Caco-2 (cell line): Measurements from ENCODE around the gene ZNF611. TPM values are rescaled to one million over a fixed set of nuclear protein-coding genes. Genes with fewer than 3 reads are reported as not detected.
"Not testable (repeated sequence)": the region's sequence is repeated elsewhere in the genome, so short reads cannot be mapped to it uniquely, and the experiment has no call there.

Source experiments
- BruUV-seq: library from RNA; stranded (reverse); fragments of 400-500 nt; replicated peaks from 2 replicates; lab custom pipeline; 2021; lab: Mats Ljungman, UMichigan
- CTCF ChIA-PET: fragments of 300-600 bp; sonication (Branson Sonifier 250); formaldehyde crosslinking; loops from one replicate; lab custom pipeline; 2022; ENCODE audit warnings: antibody characterized with exemption; lab: Charles Lee
- POLR2A ChIA-PET: fragments of 300-600 bp; sonication (Branson Sonifier 250); formaldehyde crosslinking; loops from one replicate; lab custom pipeline; 2022; ENCODE audit warnings: antibody characterized with exemption; lab: Charles Lee
- DNase-seq, 2 experiments: peaks; one replicate each; pipeline versions ENCODE4 v3.0.0 to v3.0.0-alpha.2; 2020 to 2022
- H3K27me3 ChIP-seq: replicated peaks from 2 replicates; pipeline ENCODE4 v1.6.0; 2011; ENCODE audit warnings: low read length; ENCODE audit not compliant: control insufficient read depth, insufficient read depth
- H3K36me3 ChIP-seq: 2 replicates; pipeline ENCODE4 v1.5.1; 2011; ENCODE audit warnings: low read length; ENCODE audit not compliant: control insufficient read depth, insufficient read depth
- H3K4me1 ChIP-seq: fragments of 250-450 bp; sonication (Bioruptor Pico); 2 replicates; pipeline ENCODE4 v1.5.1; 2020; ENCODE audit warnings: mild to moderate bottlenecking
- H3K4me3 ChIP-seq: 2 replicates; pipeline ENCODE4 v1.5.1; 2011; ENCODE audit warnings: low read depth, mild to moderate bottlenecking, control low read depth, low read length
- H3K9me3 ChIP-seq: fragments of 250-450 bp; sonication (Bioruptor Pico); 2 replicates; pipeline ENCODE4 v1.5.1; 2020; ENCODE audit warnings: mild to moderate bottlenecking, moderate library complexity
- H3K27ac Mint-ChIP-seq: one replicate; pipeline ENCODE4 v1.8.0; 2022; ENCODE audit warnings: mixed read lengths; ENCODE audit not compliant: unreplicated experiment
- H3K27me3 Mint-ChIP-seq: one replicate; pipeline ENCODE4 v1.8.0; 2022; ENCODE audit warnings: mixed read lengths; ENCODE audit not compliant: insufficient read depth, unreplicated experiment
- H3K36me3 Mint-ChIP-seq: one replicate; pipeline ENCODE4 v1.8.0; 2022; ENCODE audit warnings: mild to moderate bottlenecking, mixed read lengths; ENCODE audit not compliant: insufficient read depth, unreplicated experiment
- H3K4me1 Mint-ChIP-seq: one replicate; pipeline ENCODE4 v1.8.0; 2022; ENCODE audit warnings: low read depth, mixed read lengths; ENCODE audit not compliant: unreplicated experiment
- H3K4me3 Mint-ChIP-seq: one replicate; pipeline ENCODE4 v1.8.0; 2022; ENCODE audit warnings: mild to moderate bottlenecking, moderate library complexity, mixed read lengths; ENCODE audit not compliant: unreplicated experiment
- H3K9me3 Mint-ChIP-seq: one replicate; pipeline ENCODE4 v1.8.0; 2022; ENCODE audit warnings: mixed read lengths; ENCODE audit not compliant: unreplicated experiment
- CTCF ChIP-seq, 2 experiments: fragments of 200-600 bp in 1 of 2; IDR thresholded peaks; 1 replicate in 1 of 2; 2 replicates in 1 of 2; pipeline versions ENCODE4 v1.5.1 to v1.8.0; 2011 to 2022; ENCODE audit warnings: antibody characterized with exemption in 1 of 2, control low read depth in 1 of 2, inconsistent platforms in 1 of 2, low read depth in 1 of 2, low read length in 1 of 2, mild to moderate bottlenecking in 1 of 2, moderate library complexity in 1 of 2; ENCODE audit not compliant: insufficient read depth in 1 of 2, severe bottlenecking in 1 of 2, unreplicated experiment in 1 of 2
- intact Hi-C: fragments of 100-400 bp; cut with micrococcal nuclease; formaldehyde crosslinking; loops from one replicate; pipeline ENCODE4 v1.10.0; 2022; ENCODE audit not compliant: unreplicated experiment
- total RNA-seq: library from RNA; stranded (reverse); gene quantifications from 2 replicates; pipeline ENCODE4 v1.2.3, GENCODE V29; 2022

ZNF611 gene
- total RNA-seq, 1 experiment from 2014 or later: 27.5 TPM

DNA sequence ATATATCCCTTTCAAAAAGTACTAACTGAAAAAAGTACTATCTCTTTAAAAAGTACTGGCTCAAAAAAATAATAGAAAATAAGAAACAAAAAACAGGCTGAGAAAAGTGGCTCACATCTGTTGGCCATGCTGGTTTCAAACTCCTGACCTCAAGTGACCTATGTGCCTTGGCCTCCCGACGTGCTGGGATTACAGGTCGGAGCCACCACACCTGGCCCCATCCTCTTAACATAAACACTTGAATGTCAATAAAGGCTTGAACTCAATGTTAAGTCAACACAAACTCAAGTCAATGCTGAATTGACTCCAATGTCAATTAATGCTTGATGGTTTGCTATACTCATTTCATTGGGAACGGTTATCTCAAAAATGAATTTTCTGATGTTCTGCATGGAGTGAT lies 30.9 kb downstream of the ZNF611 start:
- ChIA-PET POLR2A (no interaction called here), CTCF (no interaction called here)
- Histone ChIP-seq H3K27me3 (no peaks in the 10 kb centered on the region), H3K36me3 (peaks cover 4% of the 10 kb centered on the region), H3K4me3 (no peak overlapping the region), H3K4me1 (no peaks in the 10 kb centered on the region), H3K9me3 (peaks cover 25% of the 10 kb centered on the region)
- intact Hi-C loops: no loop called here
- no peak for TF ChIP-seq CTCF (IDR thresholded peaks at IDR 0.05; ENCODE audit: insufficient read depth in 1 of 2, low read depth in 1 of 2, low read length in 1 of 2, severe bottlenecking in 1 of 2, unreplicated experiment in 1 of 2)
- Mint-ChIP-seq H3K4me3 (no peak overlapping the region), H3K27ac (no peak overlapping the region), H3K4me1 (peaks cover 7% of the 10 kb centered on the region), H3K9me3 (peaks cover 30% of the 10 kb centered on the region), H3K27me3 (no peaks in the 10 kb centered on the region), H3K36me3 (peaks cover 59% of the 10 kb centered on the region)
- BruUV-seq: TSS peak; percentile 7
- no peak for DNase-seq

GRCh38 chr19:52700673-52701072 lies 34.2 kb downstream of the ZNF611 start:
- H3K27me3 Mint-ChIP-seq: no peaks in the 10 kb centered on the region
- H3K27ac Mint-ChIP-seq: peak overlapping the region; percentile 80
- peaks cover 21% of the 10 kb centered on the region for H3K9me3 ChIP-seq
- H3K4me3 ChIP-seq: no peak overlapping the region
- H3K36me3 ChIP-seq: no peaks in the 10 kb centered on the region; the same call in 1 of the 2 replicates
- intact Hi-C loops: no loop called here
- H3K4me1 Mint-ChIP-seq: peaks cover 7% of the 10 kb centered on the region
- no peak overlapping the region for H3K4me3 Mint-ChIP-seq
- peaks cover 14% of the 10 kb centered on the region for H3K9me3 Mint-ChIP-seq
- H3K27me3 ChIP-seq: no peaks in the 10 kb centered on the region
- no peaks in the 10 kb centered on the region for H3K4me1 ChIP-seq
- ChIA-PET CTCF (no interaction called here), POLR2A (no interaction called here)
- DNase-seq: no peak
- peaks cover 33% of the 10 kb centered on the region for H3K36me3 Mint-ChIP-seq
- no TSS peak for BruUV-seq
- TF ChIP-seq CTCF (IDR thresholded peaks at IDR 0.05; ENCODE audit: insufficient read depth in 1 of 2, low read depth in 1 of 2, low read length in 1 of 2, severe bottlenecking in 1 of 2, unreplicated experiment in 1 of 2): no peak

GRCh38 chr19:52699555-52699954 lies 35.3 kb downstream of the ZNF611 start:
- BruUV-seq, intact Hi-C loops, H3K27me3 ChIP-seq, H3K4me3 Mint-ChIP-seq, H3K4me3 ChIP-seq, POLR2A ChIA-PET, H3K4me1 ChIP-seq, H3K36me3 ChIP-seq, H3K27me3 Mint-ChIP-seq, H3K4me1 Mint-ChIP-seq, DNase-seq, H3K9me3 Mint-ChIP-seq, CTCF ChIA-PET: not testable (repeated sequence)
- peaks cover 21% of the 10 kb centered on the region for H3K9me3 ChIP-seq
- H3K27ac Mint-ChIP-seq: peak overlapping the region; percentile 8
- peaks cover 22% of the 10 kb centered on the region for H3K36me3 Mint-ChIP-seq

- no peaks in the 10 kb centered on the region for H3K36me3 ChIP-seq
- CTCF ChIA-PET: no interaction called here
- intact Hi-C loops: no loop called here
- TF ChIP-seq CTCF (IDR thresholded peaks at IDR 0.05; ENCODE audit: insufficient read depth in 1 of 2, low read depth in 1 of 2, low read length in 1 of 2, severe bottlenecking in 1 of 2, unreplicated experiment in 1 of 2): no peak
- no peak overlapping the region for H3K4me3 ChIP-seq
- Mint-ChIP-seq H3K4me1 (peaks cover 10% of the 10 kb centered on the region), H3K36me3 (peaks cover 22% of the 10 kb centered on the region), H3K9me3 (no peaks in the 10 kb centered on the region), H3K27ac (no peak overlapping the region), H3K27me3 (no peaks in the 10 kb centered on the region), H3K4me3 (no peak overlapping the region)
- 0 out of 2 replicates have a peak, but pooled peaks cover 5% of the 10 kb centered on the region for H3K4me1 ChIP-seq
- H3K27me3 ChIP-seq: no peaks in the 10 kb centered on the region
- no peak for DNase-seq
- POLR2A ChIA-PET: no interaction called here
- no TSS peak for BruUV-seq
- H3K9me3 ChIP-seq: peaks cover 3% of the 10 kb centered on the region; the same call in 1 of the 2 replicates
These were observed 38.8 kb downstream of the ZNF611 start for GRCh38 chr19:52695996-52696395.
